ENCODE results near the gene LRRC8A. TPM values are rescaled to one million over a fixed set of nuclear protein-coding genes. Genes with fewer than 3 reads are reported as not detected.
A peak's percentile ranks its signal among the peaks of the same experiment; 100 is the strongest.

LRRC8A gene
- total RNA-seq, 4 donors from 2014 or later = 39.5 to 94.2 (median 55.6) TPM

- no peaks in the 10 kb centered on the region for H3K9me3 ChIP-seq
- intact Hi-C loops (cut with DNase I) = no loop called here
- H3K4me3 ChIP-seq = no peak overlapping the region
- 66% methylated on average over 8 of the region's 9 CpGs for WGBS
- no peak for TF ChIP-seq POLR2A (IDR thresholded peaks at IDR 0.05; ENCODE audit: low read depth)
- no peak for TF ChIP-seq EP300 (IDR thresholded peaks at IDR 0.05)
- TF ChIP-seq, protein P1, sequence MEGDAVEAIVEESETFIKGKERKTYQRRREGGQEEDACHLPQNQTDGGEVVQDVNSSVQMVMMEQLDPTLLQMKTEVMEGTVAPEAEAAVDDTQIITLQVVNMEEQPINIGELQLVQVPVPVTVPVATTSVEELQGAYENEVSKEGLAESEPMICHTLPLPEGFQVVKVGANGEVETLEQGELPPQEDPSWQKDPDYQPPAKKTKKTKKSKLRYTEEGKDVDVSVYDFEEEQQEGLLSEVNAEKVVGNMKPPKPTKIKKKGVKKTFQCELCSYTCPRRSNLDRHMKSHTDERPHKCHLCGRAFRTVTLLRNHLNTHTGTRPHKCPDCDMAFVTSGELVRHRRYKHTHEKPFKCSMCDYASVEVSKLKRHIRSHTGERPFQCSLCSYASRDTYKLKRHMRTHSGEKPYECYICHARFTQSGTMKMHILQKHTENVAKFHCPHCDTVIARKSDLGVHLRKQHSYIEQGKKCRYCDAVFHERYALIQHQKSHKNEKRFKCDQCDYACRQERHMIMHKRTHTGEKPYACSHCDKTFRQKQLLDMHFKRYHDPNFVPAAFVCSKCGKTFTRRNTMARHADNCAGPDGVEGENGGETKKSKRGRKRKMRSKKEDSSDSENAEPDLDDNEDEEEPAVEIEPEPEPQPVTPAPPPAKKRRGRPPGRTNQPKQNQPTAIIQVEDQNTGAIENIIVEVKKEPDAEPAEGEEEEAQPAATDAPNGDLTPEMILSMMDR (IDR thresholded peaks at IDR 0.05) = no peak
- TF ChIP-seq POLR2AphosphoS5 (IDR thresholded peaks at IDR 0.05) = no peak
- H3K36me3 ChIP-seq = peaks cover 0 to 74% (median 52%) of the 10 kb centered on the region in 4 donors
- H3K27me3 ChIP-seq = no peaks in the 10 kb centered on the region
- peaks cover 73 to 93% (median 91%) of the 10 kb centered on the region in 4 donors for H3K4me1 ChIP-seq
- no peak for DNase-seq (ENCODE audit: extremely low spot score)
- peak overlapping the region; percentile 36 to 62 (median 50) for H3K27ac ChIP-seq (replicated peaks in 1 of 4)
These were observed 6.0 kb downstream of the LRRC8A start for GRCh38 chr9:128887914-128888350.

DNA sequence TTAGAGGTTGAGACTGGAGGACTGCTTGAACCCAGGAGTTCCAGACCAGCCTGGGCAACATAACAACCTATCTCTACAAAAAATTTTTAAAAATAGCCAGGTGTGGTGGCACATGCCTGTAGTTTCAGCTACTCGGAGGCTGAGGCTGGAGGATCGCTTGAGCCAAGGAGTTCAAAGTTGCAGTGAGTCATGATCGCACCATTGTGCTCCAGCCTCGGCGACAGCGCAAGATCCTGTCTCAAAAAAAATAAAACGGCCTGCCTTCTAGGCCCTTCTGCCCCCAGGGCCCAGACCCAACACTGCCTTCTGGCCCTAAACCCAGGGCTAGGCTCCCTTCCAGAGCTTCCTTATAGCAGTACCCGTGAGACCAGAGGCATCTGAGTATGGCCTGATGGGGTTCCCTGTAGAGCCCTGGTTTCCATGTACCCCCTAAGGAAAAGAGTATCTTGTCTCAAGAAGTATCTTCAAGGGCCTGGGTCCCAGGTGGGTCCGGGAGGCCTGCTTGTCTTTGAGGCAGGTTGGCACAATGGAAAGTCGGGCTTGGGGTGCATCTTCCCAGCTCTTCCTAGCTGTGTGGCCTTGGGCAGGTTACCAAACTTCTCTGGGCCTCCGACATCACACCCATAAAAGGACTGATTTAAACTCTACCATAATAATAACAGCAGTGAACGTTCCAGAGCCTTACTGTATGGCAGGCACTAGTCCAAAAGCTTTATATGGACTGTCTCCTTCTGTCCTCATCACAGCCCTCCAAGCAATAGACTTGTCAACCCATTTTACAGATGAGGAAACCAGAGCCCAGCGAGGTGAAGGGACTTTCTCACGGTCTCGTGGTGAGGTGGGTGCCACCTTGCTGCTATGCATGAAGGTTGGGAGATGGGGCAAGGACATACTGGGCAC, 9.6 kb downstream of the LRRC8A start:
- Histone ChIP-seq H3K27ac (replicated peaks in 1 of 4) (peak overlapping the region; percentile 80 to 88 (median 86)), H3K9me3 (no peaks in the 10 kb centered on the region), H3K27me3 (no peaks in the 10 kb centered on the region), H3K36me3 (peaks cover 7 to 88% (median 68%) of the 10 kb centered on the region in 4 donors), H3K4me1 (peaks cover 50 to 75% (median 69%) of the 10 kb centered on the region in 4 donors), H3K4me3 (peak overlapping the region; percentile 31 to 52 (median 34))
- intact Hi-C loops (cut with DNase I) = no loop called here
- DNase-seq (ENCODE audit: extremely low spot score) = no peak
- WGBS = 77% methylated on average over 13 of the region's 15 CpGs
- TF ChIP-seq EP300 (IDR thresholded peaks at IDR 0.05) (no peak), POLR2A (IDR thresholded peaks at IDR 0.05; ENCODE audit: low read depth) (no peak), POLR2AphosphoS5 (IDR thresholded peaks at IDR 0.05) (no peak)
- TF ChIP-seq, protein P1 (IDR thresholded peaks at IDR 0.05) = no peak

GRCh38 chr9:128892221-128892921, 10.4 kb downstream of the LRRC8A start:
- 35% methylated on average over 5 of the region's 17 CpGs for WGBS
- Histone ChIP-seq H3K36me3 (peaks cover 7 to 88% (median 69%) of the 10 kb centered on the region in 4 donors), H3K27me3 (no peaks in the 10 kb centered on the region), H3K4me3 (peak overlapping the region; percentile 31 to 52 (median 34)), H3K27ac (replicated peaks in 1 of 4) (peak overlapping the region; percentile 80 to 88 (median 86)), H3K4me1 (peaks cover 42 to 69% (median 61%) of the 10 kb centered on the region in 4 donors), H3K9me3 (no peaks in the 10 kb centered on the region)
- TF ChIP-seq POLR2AphosphoS5 (IDR thresholded peaks at IDR 0.05) (peak; percentile 81 to 89), EP300 (IDR thresholded peaks at IDR 0.05) (no peak), POLR2A (IDR thresholded peaks at IDR 0.05; ENCODE audit: low read depth) (no peak)
- TF ChIP-seq, protein P1 (IDR thresholded peaks at IDR 0.05) = no peak
- intact Hi-C loops (cut with DNase I) = no loop called here
- peak; percentile 96 for DNase-seq (ENCODE audit: extremely low spot score)

DNA sequence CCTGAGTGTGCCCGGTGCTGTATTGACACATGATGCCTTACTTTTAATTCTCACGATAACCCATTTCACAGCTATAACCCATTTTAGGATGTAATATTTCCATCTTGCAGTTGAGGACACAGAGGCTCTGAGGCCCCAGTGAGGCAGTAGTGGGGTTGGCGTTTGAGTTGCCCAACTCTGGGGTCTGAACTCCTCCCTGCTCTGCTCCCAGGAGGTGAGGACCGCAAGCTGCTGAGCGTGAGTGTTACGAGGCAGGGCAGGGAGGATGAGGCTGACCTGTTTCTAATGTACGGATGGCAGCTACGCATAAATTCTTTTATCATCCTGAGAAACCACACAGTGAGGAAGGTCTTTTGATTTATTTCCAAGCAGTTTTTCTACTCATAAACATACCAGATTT, 11.4 kb downstream of the LRRC8A start:
- Histone ChIP-seq H3K4me1 (peaks cover 38 to 63% (median 55%) of the 10 kb centered on the region in 4 donors), H3K27ac (replicated peaks in 1 of 4) (peak overlapping the region; percentile 80 to 88 (median 86)), H3K9me3 (no peaks in the 10 kb centered on the region), H3K36me3 (peaks cover 7 to 86% (median 68%) of the 10 kb centered on the region in 4 donors), H3K4me3 (peak overlapping the region in 1 of 4 donors; percentile 37), H3K27me3 (no peaks in the 10 kb centered on the region)
- 63% methylated on average over 8 of the region's 8 CpGs for WGBS
- DNase-seq (ENCODE audit: extremely low spot score) = no peak
- TF ChIP-seq POLR2AphosphoS5 (IDR thresholded peaks at IDR 0.05) (no peak), POLR2A (IDR thresholded peaks at IDR 0.05; ENCODE audit: low read depth) (no peak), EP300 (IDR thresholded peaks at IDR 0.05) (no peak)
- TF ChIP-seq, protein P1 (IDR thresholded peaks at IDR 0.05) = no peak
- intact Hi-C loops (cut with DNase I) = no loop called here
